ENCODE data around the gene RPS8. TPM values are rescaled to one million over a fixed set of nuclear protein-coding genes. Genes with fewer than 3 reads are reported as not detected.
A peak's percentile ranks its signal among the peaks of the same experiment; 100 is the strongest.

RPS8 gene
- total RNA-seq (ENCODE audit: low replicate concordance) = 3,812 and 4,281 TPM in 2 replicates

DNA sequence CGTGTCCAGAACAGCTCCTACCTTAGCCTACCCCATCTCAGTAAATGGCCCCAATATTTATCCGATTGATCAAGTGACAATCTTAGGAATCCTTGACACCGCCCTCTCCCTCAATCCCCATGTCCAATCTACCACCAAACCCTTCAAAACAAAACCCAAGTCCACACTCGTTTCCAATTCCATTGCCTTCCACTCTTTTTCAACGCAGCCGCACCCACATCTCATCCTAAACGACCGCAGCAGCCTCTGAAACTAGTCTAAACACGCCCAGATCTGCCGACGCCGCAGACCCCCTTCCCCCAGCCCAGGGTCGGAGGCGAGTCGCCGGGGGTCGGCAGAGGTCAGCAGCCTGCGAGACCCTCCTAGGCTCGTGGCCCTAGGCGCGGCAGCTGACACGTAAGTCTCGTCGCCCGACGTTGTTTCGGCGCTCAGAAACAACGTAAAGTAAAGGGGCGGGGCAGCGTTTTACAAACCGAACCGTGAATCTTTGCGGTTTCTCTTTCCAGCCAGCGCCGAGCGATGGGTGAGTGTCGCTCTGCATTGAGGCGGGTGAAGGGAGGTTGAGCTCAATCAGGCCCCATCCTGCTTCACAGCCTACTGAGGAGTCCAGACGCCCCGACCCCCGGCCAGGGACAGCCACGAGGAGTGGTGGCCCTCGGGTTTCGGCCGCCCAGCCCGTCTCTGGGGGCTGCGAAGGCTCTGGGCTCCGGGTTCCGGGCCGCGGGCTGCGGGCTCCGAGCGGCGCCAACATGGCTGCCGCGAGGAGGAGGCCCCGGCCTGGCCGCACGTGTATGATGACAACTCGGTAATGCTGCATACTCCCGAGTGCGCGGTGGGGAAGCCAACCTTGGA, at the start of gene RPS8:
Gene RPS8, plus strand, starts transcription at position 463 of the 852 bp plus-strand sequence. Its CDS starts 57 bp downstream, at position 520.
- Histone ChIP-seq H4K20me1 (ENCODE audit: low read depth) (peaks cover 40% of the 10 kb centered on the region), H3K4me3 (peak within 1 kb of the TSS; percentile 93), H2AFZ (replicated peaks) (peak within 1 kb of the TSS; percentile 65), H3K27ac (peak within 1 kb of the TSS; percentile 84), H3F3A (ENCODE audit: low read depth) (peaks cover 59% of the 10 kb centered on the region), H3K9me3 (ENCODE audit: low read depth) (no peaks in the 10 kb centered on the region), H3K27me3 (no peaks in the 10 kb centered on the region), H3K4me1 (peaks cover 16% of the 10 kb centered on the region), H3K9ac (peak within 1 kb of the TSS; percentile 93), H3K36me3 (peaks cover 8% of the 10 kb centered on the region), H3K4me2 (peak within 1 kb of the TSS; percentile 99), H3K79me2 (ENCODE audit: low read depth) (peaks cover 45% of the 10 kb centered on the region)
- peaks cover 27% of the 10 kb centered on the region for H3K4me1 Mint-ChIP-seq
- peaks cover 12% of the 10 kb centered on the region for H3K27me3 Mint-ChIP-seq (ENCODE audit: insufficient read depth, low read depth)
- H3K9me3 Mint-ChIP-seq = no peaks in the 10 kb centered on the region
- H3K4me3 Mint-ChIP-seq = peak within 1 kb of the TSS; percentile 93
- H3K27ac Mint-ChIP-seq = peak within 1 kb of the TSS; percentile 95
- H3K36me3 Mint-ChIP-seq = peaks cover 22% of the 10 kb centered on the region
- DNase-seq (ENCODE audit: low spot score) = peak; percentile 98
- TF ChIP-seq CTCF (IDR thresholded peaks at IDR 0.05) (no peak), EZH2 (IDR thresholded peaks at IDR 0.05) (no peak), EZH2phosphoT487 (IDR thresholded peaks at IDR 0.05) (no peak)

GRCh38 chr1:44730741-44731512, 44.4 kb upstream of the RPS8 start, which contains the start of gene RNU5D-1:
Gene RNU5D-1 (minus strand): TSS chr1:44731170.
- peak within 1 kb of the TSS; percentile 49 for H3K4me3 Mint-ChIP-seq
- Histone ChIP-seq H3K4me1 (no peaks in the 10 kb centered on the region), H3K27me3 (no peaks in the 10 kb centered on the region), H3K79me2 (ENCODE audit: low read depth) (no peaks in the 10 kb centered on the region), H3K9me3 (ENCODE audit: low read depth) (no peaks in the 10 kb centered on the region), H2AFZ (replicated peaks) (peak within 1 kb of the TSS; percentile 80), H3F3A (ENCODE audit: low read depth) (peaks cover 31% of the 10 kb centered on the region), H3K4me2 (peak within 1 kb of the TSS; percentile 45), H3K36me3 (no peaks in the 10 kb centered on the region), H3K27ac (peak within 1 kb of the TSS; percentile 97), H3K9ac (peak within 1 kb of the TSS; percentile 7), H3K4me3 (no peak within 1 kb of the TSS), H4K20me1 (ENCODE audit: low read depth) (no peaks in the 10 kb centered on the region)
- H3K4me1 Mint-ChIP-seq = peaks cover 11% of the 10 kb centered on the region
- H3K27ac Mint-ChIP-seq = peak within 1 kb of the TSS; percentile 100
- no peaks in the 10 kb centered on the region for H3K27me3 Mint-ChIP-seq (ENCODE audit: insufficient read depth, low read depth)
- TF ChIP-seq CTCF (IDR thresholded peaks at IDR 0.05) (peak; percentile 88), EZH2phosphoT487 (IDR thresholded peaks at IDR 0.05) (no peak), EZH2 (IDR thresholded peaks at IDR 0.05) (no peak)
- no peaks in the 10 kb centered on the region for H3K36me3 Mint-ChIP-seq
- DNase-seq (ENCODE audit: low spot score) = peak; percentile 94
- H3K9me3 Mint-ChIP-seq = no peaks in the 10 kb centered on the region

DNA sequence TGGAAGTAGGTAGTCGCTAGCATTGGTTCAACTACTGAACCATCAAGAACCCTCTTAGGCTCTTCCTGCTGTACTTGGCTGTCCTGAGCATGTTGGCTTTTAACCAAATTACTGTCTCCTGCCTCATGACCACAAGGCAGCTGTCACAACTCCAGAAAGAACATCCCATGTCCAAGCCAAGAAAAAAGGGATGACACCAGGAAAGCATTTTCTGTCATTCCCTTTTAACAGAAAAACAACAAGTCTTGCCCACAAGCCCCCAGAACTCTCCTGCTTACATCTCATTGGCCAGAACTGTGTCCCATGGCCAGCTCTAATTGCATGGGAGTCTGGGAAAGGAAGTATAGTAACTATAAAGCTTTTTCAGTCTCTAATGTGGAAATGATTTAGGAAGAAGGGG, 42.0 kb upstream of the RPS8 start:
- peaks cover 31% of the 10 kb centered on the region for H3F3A ChIP-seq (ENCODE audit: low read depth)
- peaks cover 3% of the 10 kb centered on the region for H3K9me3 Mint-ChIP-seq
- no peaks in the 10 kb centered on the region for H3K9me3 ChIP-seq (ENCODE audit: low read depth)
- H3K27me3 ChIP-seq = no peaks in the 10 kb centered on the region
- H3K4me3 ChIP-seq = no peak overlapping the region
- no peaks in the 10 kb centered on the region for H4K20me1 ChIP-seq (ENCODE audit: low read depth)
- H3K27ac ChIP-seq = no peak overlapping the region
- no peak overlapping the region for H3K4me2 ChIP-seq
- H3K36me3 ChIP-seq = no peaks in the 10 kb centered on the region
- H2AFZ ChIP-seq (replicated peaks) = peak overlapping the region; percentile 55
- no peak for DNase-seq (ENCODE audit: low spot score)
- H3K79me2 ChIP-seq (ENCODE audit: low read depth) = no peaks in the 10 kb centered on the region
- H3K27ac Mint-ChIP-seq = no peak overlapping the region
- TF ChIP-seq EZH2phosphoT487 (IDR thresholded peaks at IDR 0.05) = no peak
- no peak for TF ChIP-seq CTCF (IDR thresholded peaks at IDR 0.05)
- TF ChIP-seq EZH2 (IDR thresholded peaks at IDR 0.05) = no peak
- H3K4me1 Mint-ChIP-seq = peaks cover 11% of the 10 kb centered on the region
- H3K4me1 ChIP-seq = no peaks in the 10 kb centered on the region
- H3K36me3 Mint-ChIP-seq = no peaks in the 10 kb centered on the region
- H3K9ac ChIP-seq = no peak overlapping the region
- no peak overlapping the region for H3K4me3 Mint-ChIP-seq
- H3K27me3 Mint-ChIP-seq (ENCODE audit: insufficient read depth, low read depth) = peaks cover 6% of the 10 kb centered on the region
